Neural cell (in vitro differentiated cells): ENCODE data around the gene NKX2-8. TPM values are rescaled to one million over a fixed set of nuclear protein-coding genes. Genes with fewer than 3 reads are reported as not detected.

Experiments used
- H2AFZ ChIP-seq: fragments of 200-600, 300-800 bp; sonication (generic), shearing (Covaris generic); 2 replicates; pipeline ENCODE4 v1.6.0; 2014; ENCODE audit warnings: low read depth, mild to moderate bottlenecking, antibody characterized with exemption, low read length, moderate library complexity
- H3F3A ChIP-seq: fragments of 200-600 bp; shearing (Covaris generic); 2 replicates; pipeline ENCODE4 v1.6.1; 2016; ENCODE audit warnings: mild to moderate bottlenecking, moderate library complexity, mixed read lengths, antibody characterized with exemption, low read length; ENCODE audit not compliant: insufficient read depth, poor library complexity, severe bottlenecking
- H3K27ac ChIP-seq: fragments of 200-600, 300-800 bp; sonication (generic), shearing (Covaris generic); 2 replicates; pipeline ENCODE4 v1.5.1; 2014; ENCODE audit warnings: mild to moderate bottlenecking, low read length, moderate library complexity
- H3K27me3 ChIP-seq: fragments of 300-800, 200-600 bp; sonication (generic), shearing (Covaris generic); 2 replicates; pipeline ENCODE4 v1.6.0; 2014; ENCODE audit warnings: mild to moderate bottlenecking, low read depth, low read length, moderate library complexity; ENCODE audit not compliant: insufficient read depth
- H3K36me3 ChIP-seq: fragments of 300-800, 200-600 bp; sonication (generic), shearing (Covaris generic); 2 replicates; pipeline ENCODE4 v1.5.1; 2014; ENCODE audit warnings: mild to moderate bottlenecking, antibody characterized with exemption, low read length, moderate library complexity; ENCODE audit not compliant: insufficient read depth
- H3K4me2 ChIP-seq: fragments of 300-800, 200-600 bp; sonication (generic), shearing (Covaris generic); 2 replicates; pipeline ENCODE4 v1.6.0; 2014; ENCODE audit warnings: mild to moderate bottlenecking, low read length
- H3K4me3 ChIP-seq: fragments of 300-800, 200-600 bp; sonication (generic), shearing (Covaris generic); 2 replicates; pipeline ENCODE4 v1.5.1; 2014; ENCODE audit warnings: mild to moderate bottlenecking, low read length, moderate library complexity
- H3K79me2 ChIP-seq: fragments of 200-600 bp; shearing (Covaris generic); replicated peaks from 2 replicates; pipeline ENCODE4 v1.6.0; 2014; ENCODE audit warnings: mild to moderate bottlenecking, low read length, moderate library complexity; ENCODE audit not compliant: insufficient read depth
- H3K9ac ChIP-seq: fragments of 300-800, 200-600 bp; sonication (generic), shearing (Covaris generic); 2 replicates; pipeline ENCODE4 v1.6.1; 2016; ENCODE audit warnings: mild to moderate bottlenecking, low read length, mixed read lengths
- H3K9me2 ChIP-seq: fragments of 200-600 bp; shearing (Covaris generic); 2 replicates; pipeline ENCODE4 v1.6.1; 2016; ENCODE audit warnings: mild to moderate bottlenecking, low read length, mixed read lengths; ENCODE audit not compliant: insufficient read depth
- H3K9me3 ChIP-seq: fragments of 200-600, 300-800 bp; sonication (generic), shearing (Covaris generic); 2 replicates; pipeline ENCODE4 v1.6.1; 2016; ENCODE audit warnings: mild to moderate bottlenecking, mixed run types, low read length, moderate library complexity, mixed read lengths
- H4K20me1 ChIP-seq: fragments of 200-600 bp; shearing (Covaris generic); 2 replicates; pipeline ENCODE4 v1.6.1; 2016; ENCODE audit warnings: mild to moderate bottlenecking, mixed run types; ENCODE audit not compliant: insufficient read depth
- CTCF ChIP-seq: fragments of 450-650 bp; IDR thresholded peaks from 2 replicates; pipeline ENCODE4 v1.5.1; 2014; ENCODE audit warnings: antibody characterized with exemption, mild to moderate bottlenecking, moderate library complexity; ENCODE audit not compliant: poor library complexity, severe bottlenecking
- EP300 ChIP-seq: fragments of 450-650 bp; conservative IDR thresholded peaks from 2 replicates; pipeline ENCODE4 v1.6.1; 2014; ENCODE audit warnings: antibody characterized with exemption, mild to moderate bottlenecking, moderate library complexity; ENCODE audit not compliant: poor library complexity, severe bottlenecking
- EZH2 ChIP-seq: fragments of 200-600, 300-800 bp; shearing (Covaris generic), sonication (generic); IDR thresholded peaks from 2 replicates; pipeline ENCODE4 v1.6.1; 2014; ENCODE audit warnings: antibody characterized with exemption, low read length, borderline replicate concordance, mild to moderate bottlenecking; ENCODE audit not compliant: insufficient read depth, poor library complexity, severe bottlenecking
- MXI1 ChIP-seq: fragments of 450-650 bp; conservative IDR thresholded peaks from 2 replicates; pipeline ENCODE4 v1.6.1; 2014; ENCODE audit warnings: antibody characterized with exemption, mild to moderate bottlenecking; ENCODE audit not compliant: poor library complexity, severe bottlenecking
- POLR2AphosphoS5 ChIP-seq: IDR thresholded peaks from 2 replicates; pipeline ENCODE4 v1.6.1; 2012
- RAD21 ChIP-seq: fragments of 450-650 bp; conservative IDR thresholded peaks from 2 replicates; pipeline ENCODE4 v1.6.1; 2014; ENCODE audit warnings: antibody characterized with exemption, mild to moderate bottlenecking, moderate library complexity
- SMC3 ChIP-seq: fragments of 450-650 bp; conservative IDR thresholded peaks from 2 replicates; pipeline ENCODE4 v1.6.1; 2014; ENCODE audit warnings: antibody characterized with exemption, mild to moderate bottlenecking, moderate library complexity; ENCODE audit not compliant: poor library complexity
- TAF1 ChIP-seq: IDR thresholded peaks from 2 replicates; pipeline ENCODE4 v1.6.1; 2012; ENCODE audit warnings: low read depth
- polyA plus RNA-seq: library from polyadenylated mRNA; depleted of rRNA; stranded (reverse); fragments of >200 nt; gene quantifications from 2 replicates; pipeline ENCODE4 v1.2.3, GENCODE V29; 2014
- TF ChIP-seq, protein P1 (sequence below): IDR thresholded peaks from 2 replicates; pipeline ENCODE4 v1.6.1; 2012; ENCODE audit warnings: borderline replicate concordance

The NKX2-8 gene
- polyA plus RNA-seq, 1 donor from 2014 or later: not detected

- Histone ChIP-seq H3K79me2 (no peaks in the 10 kb centered on the region), H3K9ac (no peak overlapping the region), H2AFZ (no peak overlapping the region), H3K4me2 (no peak overlapping the region), H3K9me2 (no peaks in the 10 kb centered on the region), H3K36me3 (no peaks in the 10 kb centered on the region), H3F3A (no peaks in the 10 kb centered on the region), H3K27ac (no peak overlapping the region), H4K20me1 (no peaks in the 10 kb centered on the region), H3K27me3 (peaks cover 99% of the 10 kb centered on the region), H3K9me3 (peaks cover 7% of the 10 kb centered on the region), H3K4me3 (no peak overlapping the region)
- no peak for TF ChIP-seq MXI1
- no peak for TF ChIP-seq EZH2
- no peak for TF ChIP-seq TAF1
- no peak for TF ChIP-seq EP300
- TF ChIP-seq POLR2AphosphoS5: no peak
- TF ChIP-seq RAD21: no peak
- TF ChIP-seq, protein P1, sequence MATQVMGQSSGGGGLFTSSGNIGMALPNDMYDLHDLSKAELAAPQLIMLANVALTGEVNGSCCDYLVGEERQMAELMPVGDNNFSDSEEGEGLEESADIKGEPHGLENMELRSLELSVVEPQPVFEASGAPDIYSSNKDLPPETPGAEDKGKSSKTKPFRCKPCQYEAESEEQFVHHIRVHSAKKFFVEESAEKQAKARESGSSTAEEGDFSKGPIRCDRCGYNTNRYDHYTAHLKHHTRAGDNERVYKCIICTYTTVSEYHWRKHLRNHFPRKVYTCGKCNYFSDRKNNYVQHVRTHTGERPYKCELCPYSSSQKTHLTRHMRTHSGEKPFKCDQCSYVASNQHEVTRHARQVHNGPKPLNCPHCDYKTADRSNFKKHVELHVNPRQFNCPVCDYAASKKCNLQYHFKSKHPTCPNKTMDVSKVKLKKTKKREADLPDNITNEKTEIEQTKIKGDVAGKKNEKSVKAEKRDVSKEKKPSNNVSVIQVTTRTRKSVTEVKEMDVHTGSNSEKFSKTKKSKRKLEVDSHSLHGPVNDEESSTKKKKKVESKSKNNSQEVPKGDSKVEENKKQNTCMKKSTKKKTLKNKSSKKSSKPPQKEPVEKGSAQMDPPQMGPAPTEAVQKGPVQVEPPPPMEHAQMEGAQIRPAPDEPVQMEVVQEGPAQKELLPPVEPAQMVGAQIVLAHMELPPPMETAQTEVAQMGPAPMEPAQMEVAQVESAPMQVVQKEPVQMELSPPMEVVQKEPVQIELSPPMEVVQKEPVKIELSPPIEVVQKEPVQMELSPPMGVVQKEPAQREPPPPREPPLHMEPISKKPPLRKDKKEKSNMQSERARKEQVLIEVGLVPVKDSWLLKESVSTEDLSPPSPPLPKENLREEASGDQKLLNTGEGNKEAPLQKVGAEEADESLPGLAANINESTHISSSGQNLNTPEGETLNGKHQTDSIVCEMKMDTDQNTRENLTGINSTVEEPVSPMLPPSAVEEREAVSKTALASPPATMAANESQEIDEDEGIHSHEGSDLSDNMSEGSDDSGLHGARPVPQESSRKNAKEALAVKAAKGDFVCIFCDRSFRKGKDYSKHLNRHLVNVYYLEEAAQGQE: no peak
- no peak for TF ChIP-seq CTCF
- TF ChIP-seq SMC3: no peak
Measured at GRCh38 chr14:36588119-36588518, 5.7 kb upstream of the NKX2-8 start.

GRCh38 chr14:36585100-36585499 is 2.7 kb upstream of the NKX2-8 start:
- no peaks in the 10 kb centered on the region for H3K79me2 ChIP-seq
- no peaks in the 10 kb centered on the region for H3F3A ChIP-seq
- no peak overlapping the region for H3K27ac ChIP-seq
- H3K36me3 ChIP-seq: no peaks in the 10 kb centered on the region
- H3K4me2 ChIP-seq: no peak overlapping the region
- H3K4me3 ChIP-seq: no peak overlapping the region
- H3K9me2 ChIP-seq: no peaks in the 10 kb centered on the region
- TF ChIP-seq EP300: no peak
- TF ChIP-seq CTCF: no peak
- H3K9me3 ChIP-seq: peaks cover 7% of the 10 kb centered on the region
- peaks cover 100% of the 10 kb centered on the region for H3K27me3 ChIP-seq
- no peak overlapping the region for H3K9ac ChIP-seq
- H2AFZ ChIP-seq: no peak overlapping the region
- no peaks in the 10 kb centered on the region for H4K20me1 ChIP-seq
